Bronchial epithelial cell (primary cell): ENCODE data around the gene PPP1R3G. TPM values are rescaled to one million over a fixed set of nuclear protein-coding genes. Genes with fewer than 3 reads are reported as not detected.

Source experiments
- DNase-seq: peaks from one replicate; pipeline ENCODE4 v3.0.0-alpha.2; 2010; ENCODE audit warnings: low read depth
- FAIRE-seq: peaks from 2 replicates; lab custom pipeline; 2011; peaks lifted over from hg19 to GRCh38; lab: Jason Lieb, UNC
- H3K27me3 ChIP-seq: 2 replicates; pipeline ENCODE4 v1.5.1; 2011; ENCODE audit warnings: low read length; ENCODE audit not compliant: control insufficient read depth, insufficient read depth
- H3K36me3 ChIP-seq: 2 replicates; pipeline ENCODE4 v1.5.1; 2011; ENCODE audit warnings: low read length; ENCODE audit not compliant: control insufficient read depth, insufficient read depth
- H3K4me3 ChIP-seq: 2 replicates; pipeline ENCODE4 v1.5.1; 2011; ENCODE audit warnings: mild to moderate bottlenecking, low read depth, low read length, control low read depth
- CTCF ChIP-seq: IDR thresholded peaks from 2 replicates; pipeline ENCODE4 v1.5.1; 2011; ENCODE audit warnings: mild to moderate bottlenecking, moderate library complexity, low read length, control low read depth, inconsistent platforms; ENCODE audit not compliant: insufficient read depth, severe bottlenecking
- total RNA-seq: library from RNA; depleted of rRNA; stranded (reverse); fragments of >200 nt; gene quantifications from 2 replicates; pipeline ENCODE4 v1.2.1, GENCODE V29; 2014

PPP1R3G gene
- total RNA-seq, 1 donor from 2014 or later = 1.8 TPM

DNA sequence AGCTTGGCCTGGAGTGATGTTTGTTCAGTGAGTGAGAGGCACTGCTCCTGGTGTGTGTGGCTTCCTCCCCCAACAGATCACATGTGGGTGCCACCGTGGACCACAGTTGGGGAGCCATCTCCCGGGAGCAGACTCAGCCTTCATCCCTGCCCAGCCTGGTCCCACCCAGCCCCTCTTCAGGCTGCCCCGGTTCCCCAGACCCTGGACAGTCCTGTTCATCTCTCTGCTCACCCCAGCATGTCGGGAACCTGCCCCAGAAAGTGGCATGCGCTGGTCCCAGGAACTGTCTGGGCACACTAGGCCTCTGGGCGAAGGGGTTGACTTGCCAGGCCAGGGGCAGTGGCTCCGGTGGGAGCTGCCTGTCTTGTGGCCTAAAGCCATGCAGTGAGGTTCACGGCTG is 21.5 kb upstream of the PPP1R3G start:
- no peaks in the 10 kb centered on the region for H3K36me3 ChIP-seq
- H3K27me3 ChIP-seq = no peaks in the 10 kb centered on the region
- DNase-seq (no peak), FAIRE-seq (no peak)
- H3K4me3 ChIP-seq = no peak overlapping the region
- TF ChIP-seq CTCF = no peak

- Histone ChIP-seq H3K27me3 (no peaks in the 10 kb centered on the region), H3K36me3 (no peaks in the 10 kb centered on the region), H3K4me3 (no peak overlapping the region)
- no peak for DNase-seq
- no peak for FAIRE-seq
- no peak for TF ChIP-seq CTCF
These were observed 18.6 kb upstream of the PPP1R3G start for GRCh38 chr6:5066456-5067093.

DNA sequence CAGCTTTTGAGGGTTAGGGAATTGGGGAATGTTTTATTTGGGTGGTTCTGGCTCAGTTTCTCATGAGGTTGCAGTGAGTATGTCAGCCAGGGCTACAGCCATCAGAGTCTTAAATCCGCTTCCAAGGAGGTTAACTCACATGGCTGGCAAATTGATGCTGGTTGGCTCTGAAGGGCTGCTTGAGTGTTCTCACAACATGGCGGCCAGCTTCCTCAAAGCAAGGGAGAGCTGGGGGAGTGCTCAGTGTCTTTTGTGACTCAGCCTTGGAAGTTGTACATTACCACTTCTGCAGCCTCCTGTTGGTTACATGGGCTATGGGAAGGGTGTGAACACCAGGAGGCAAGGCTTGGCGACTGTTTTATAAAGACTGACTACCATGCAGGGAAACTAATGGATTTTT is 17.8 kb upstream of the PPP1R3G start:
- no peak for FAIRE-seq
- no peak for TF ChIP-seq CTCF
- H3K36me3 ChIP-seq = no peaks in the 10 kb centered on the region
- no peaks in the 10 kb centered on the region for H3K27me3 ChIP-seq
- DNase-seq = no peak
- no peak overlapping the region for H3K4me3 ChIP-seq

DNA sequence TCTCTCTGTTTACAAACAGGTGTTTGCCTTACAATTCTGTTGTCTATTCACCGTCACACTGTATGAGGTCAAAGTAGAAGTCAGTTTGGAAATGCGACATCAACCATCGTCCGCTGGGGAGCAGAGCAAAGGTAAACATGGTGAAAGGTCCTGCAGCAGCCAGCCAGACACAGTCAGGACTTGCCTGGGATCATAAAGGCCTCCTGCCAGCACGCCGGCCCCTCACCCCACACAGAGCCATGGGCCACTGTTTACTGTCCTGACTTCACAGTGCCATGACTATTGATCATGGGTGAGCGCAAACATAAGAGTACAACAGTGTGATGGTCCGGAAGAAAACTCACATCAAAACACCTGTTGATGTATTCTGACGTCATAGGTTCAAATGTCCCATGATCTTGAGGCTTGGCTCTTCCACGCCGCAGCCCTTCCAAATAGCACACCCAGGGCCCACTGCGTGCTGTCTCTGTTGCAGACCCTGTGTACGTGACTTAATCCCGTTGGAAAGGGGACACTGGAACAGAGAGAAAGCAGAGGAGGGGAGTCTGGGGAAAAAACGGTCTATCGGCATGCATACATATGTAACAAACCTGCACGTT is 16.9 kb upstream of the PPP1R3G start:
- DNase-seq (no peak), FAIRE-seq (no peak)
- H3K4me3 ChIP-seq = no peak overlapping the region
- no peak for TF ChIP-seq CTCF
- H3K27me3 ChIP-seq = no peaks in the 10 kb centered on the region
- H3K36me3 ChIP-seq = no peaks in the 10 kb centered on the region

DNA sequence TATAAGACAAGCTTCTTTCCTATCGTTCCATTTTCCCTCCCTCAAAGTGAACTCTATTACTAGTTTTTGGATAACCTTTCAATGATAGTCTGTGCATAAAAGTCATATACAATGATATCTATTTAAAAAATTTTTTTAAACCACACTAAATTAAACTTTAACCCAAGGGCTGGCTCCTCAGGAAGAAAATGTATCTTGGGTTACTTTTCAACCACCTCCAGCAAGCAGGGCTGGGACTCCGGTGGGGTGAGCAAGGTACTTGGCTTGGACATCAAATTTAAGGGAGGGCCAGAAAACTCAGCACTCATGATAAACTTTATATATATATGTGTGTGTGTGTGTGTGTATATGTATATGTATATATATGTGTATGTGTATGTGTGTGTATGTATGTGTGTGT is 13.9 kb upstream of the PPP1R3G start:
- no peak overlapping the region for H3K4me3 ChIP-seq
- no peak for DNase-seq
- no peaks in the 10 kb centered on the region for H3K27me3 ChIP-seq
- no peaks in the 10 kb centered on the region for H3K36me3 ChIP-seq
- FAIRE-seq = no peak
- no peak for TF ChIP-seq CTCF

DNA sequence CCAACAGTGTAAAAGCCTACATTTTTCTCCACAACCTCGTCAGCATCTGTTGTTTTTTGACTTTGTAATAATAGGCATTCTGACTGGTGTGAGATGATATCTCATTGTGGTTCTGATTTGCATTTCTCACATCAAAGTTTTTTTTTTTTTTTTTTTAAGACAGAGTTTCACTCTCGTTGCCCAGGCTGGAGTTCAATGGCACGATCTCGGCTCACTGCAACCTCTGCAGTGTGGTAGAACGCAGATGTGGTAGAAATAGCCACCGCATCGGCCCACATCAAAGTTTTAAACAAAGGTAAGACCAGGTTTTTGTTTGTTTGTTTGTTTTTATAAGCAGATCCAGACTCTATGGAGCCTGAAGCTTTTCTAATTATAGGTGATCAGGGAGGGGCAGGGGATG is 12.7 kb upstream of the PPP1R3G start:
- Histone ChIP-seq H3K4me3 (no peak overlapping the region), H3K36me3 (no peaks in the 10 kb centered on the region), H3K27me3 (no peaks in the 10 kb centered on the region)
- FAIRE-seq (no peak), DNase-seq (no peak)
- no peak for TF ChIP-seq CTCF
